HL-60 (cell line): ENCODE measurements around the gene UST.
A peak's percentile ranks its signal among the peaks of the same experiment; 100 is the strongest.

Source experiments
- DNase-seq, 2 experiments: peaks; one replicate each; pipeline ENCODE4 v3.0.0-alpha.2; 2010 to 2020; ENCODE audit warnings: low read depth in 1 of 2, low spot score in 1 of 2
- H3K27ac ChIP-seq: fragments of 250-450 bp; sonication (Bioruptor Pico); replicated peaks from 2 replicates; pipeline ENCODE4 v1.5.1; 2020; ENCODE audit warnings: mild to moderate bottlenecking, moderate library complexity
- H3K27me3 ChIP-seq: fragments of 250-450 bp; sonication (Bioruptor Pico); 2 replicates; pipeline ENCODE4 v1.5.1; 2021; ENCODE audit warnings: mild to moderate bottlenecking, moderate library complexity; ENCODE audit not compliant: insufficient read depth, poor library complexity, severe bottlenecking
- H3K4me3 ChIP-seq: replicated peaks from 2 replicates; pipeline ENCODE4 v1.5.1; 2011; ENCODE audit warnings: mild to moderate bottlenecking, control low read depth, low read length; ENCODE audit not compliant: insufficient read depth
- GABPA ChIP-seq: IDR thresholded peaks from 2 replicates; pipeline ENCODE4 v1.6.1; 2012; ENCODE audit warnings: low read depth
- POLR2AphosphoS5 ChIP-seq: IDR thresholded peaks from 2 replicates; pipeline ENCODE4 v1.6.1; 2012; ENCODE audit warnings: low read depth
- SPI1 ChIP-seq: IDR thresholded peaks from 2 replicates; pipeline ENCODE4 v1.6.1; 2012; ENCODE audit warnings: low read depth, mild to moderate bottlenecking, borderline replicate concordance
- TF ChIP-seq, protein P1 (sequence below): IDR thresholded peaks from one replicate; pipeline ENCODE4 v1.5.1; 2011; ENCODE audit warnings: low read length, control low read depth, inconsistent platforms; ENCODE audit not compliant: insufficient read depth
- TF ChIP-seq, protein P2 (sequence below): IDR thresholded peaks from 2 replicates; pipeline ENCODE4 v1.6.1; 2012; ENCODE audit warnings: low read depth; ENCODE audit not compliant: insufficient replicate concordance

Gene UST

DNA sequence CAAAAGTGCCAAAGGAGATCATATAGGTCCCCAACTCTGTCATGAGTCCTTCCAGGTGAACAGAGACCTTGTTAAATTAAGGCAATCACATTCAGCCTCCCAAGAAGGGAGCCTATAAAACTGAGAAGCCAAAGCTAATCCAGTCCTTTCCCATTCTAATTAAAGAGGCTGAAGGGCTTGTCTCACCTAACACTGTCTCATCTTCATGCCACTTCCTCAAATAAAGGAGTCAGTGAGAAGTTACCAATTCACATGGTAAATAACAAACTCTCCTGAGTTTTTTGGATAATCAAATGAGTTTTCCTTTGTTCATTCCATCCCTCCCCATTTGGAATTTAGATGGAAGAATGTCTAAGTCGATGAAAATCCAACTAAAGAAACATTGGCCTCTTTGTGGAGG lies 242.8 kb downstream of the UST start:
- no peak for TF ChIP-seq GABPA
- TF ChIP-seq, protein P1, sequence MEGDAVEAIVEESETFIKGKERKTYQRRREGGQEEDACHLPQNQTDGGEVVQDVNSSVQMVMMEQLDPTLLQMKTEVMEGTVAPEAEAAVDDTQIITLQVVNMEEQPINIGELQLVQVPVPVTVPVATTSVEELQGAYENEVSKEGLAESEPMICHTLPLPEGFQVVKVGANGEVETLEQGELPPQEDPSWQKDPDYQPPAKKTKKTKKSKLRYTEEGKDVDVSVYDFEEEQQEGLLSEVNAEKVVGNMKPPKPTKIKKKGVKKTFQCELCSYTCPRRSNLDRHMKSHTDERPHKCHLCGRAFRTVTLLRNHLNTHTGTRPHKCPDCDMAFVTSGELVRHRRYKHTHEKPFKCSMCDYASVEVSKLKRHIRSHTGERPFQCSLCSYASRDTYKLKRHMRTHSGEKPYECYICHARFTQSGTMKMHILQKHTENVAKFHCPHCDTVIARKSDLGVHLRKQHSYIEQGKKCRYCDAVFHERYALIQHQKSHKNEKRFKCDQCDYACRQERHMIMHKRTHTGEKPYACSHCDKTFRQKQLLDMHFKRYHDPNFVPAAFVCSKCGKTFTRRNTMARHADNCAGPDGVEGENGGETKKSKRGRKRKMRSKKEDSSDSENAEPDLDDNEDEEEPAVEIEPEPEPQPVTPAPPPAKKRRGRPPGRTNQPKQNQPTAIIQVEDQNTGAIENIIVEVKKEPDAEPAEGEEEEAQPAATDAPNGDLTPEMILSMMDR: no peak
- TF ChIP-seq SPI1: peak; percentile 70; the same call in 1 of the 2 replicates
- no peak for TF ChIP-seq POLR2AphosphoS5
- Histone ChIP-seq H3K27me3 (no peaks in the 10 kb centered on the region), H3K4me3 (no peak overlapping the region), H3K27ac (no peak overlapping the region)
- no peak for DNase-seq

DNA sequence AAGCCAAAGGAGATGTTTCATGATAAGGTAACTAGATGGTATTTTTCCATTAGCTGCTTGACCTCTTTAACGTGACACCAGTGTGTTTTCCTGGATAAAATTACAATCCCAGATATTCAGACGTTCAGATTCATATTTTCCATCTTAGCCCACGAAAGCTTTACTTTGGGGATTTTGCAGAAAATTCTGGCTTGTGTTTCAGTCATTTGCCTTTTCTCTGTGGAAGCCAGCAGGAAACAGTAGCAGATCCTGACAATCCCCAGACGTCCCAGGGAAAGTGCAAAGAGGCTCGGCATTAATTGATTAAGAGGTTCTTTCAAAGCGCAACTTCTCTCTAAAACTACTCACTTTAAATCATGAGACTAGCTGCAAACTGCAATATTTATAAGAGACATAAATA lies 243.6 kb downstream of the UST start:
- Histone ChIP-seq H3K27me3 (no peaks in the 10 kb centered on the region), H3K27ac (no peak overlapping the region), H3K4me3 (no peak overlapping the region)
- DNase-seq: no peak
- TF ChIP-seq, protein P1: no peak
- TF ChIP-seq POLR2AphosphoS5: no peak
- TF ChIP-seq SPI1: no peak
- no peak for TF ChIP-seq GABPA
- TF ChIP-seq, protein P2, sequence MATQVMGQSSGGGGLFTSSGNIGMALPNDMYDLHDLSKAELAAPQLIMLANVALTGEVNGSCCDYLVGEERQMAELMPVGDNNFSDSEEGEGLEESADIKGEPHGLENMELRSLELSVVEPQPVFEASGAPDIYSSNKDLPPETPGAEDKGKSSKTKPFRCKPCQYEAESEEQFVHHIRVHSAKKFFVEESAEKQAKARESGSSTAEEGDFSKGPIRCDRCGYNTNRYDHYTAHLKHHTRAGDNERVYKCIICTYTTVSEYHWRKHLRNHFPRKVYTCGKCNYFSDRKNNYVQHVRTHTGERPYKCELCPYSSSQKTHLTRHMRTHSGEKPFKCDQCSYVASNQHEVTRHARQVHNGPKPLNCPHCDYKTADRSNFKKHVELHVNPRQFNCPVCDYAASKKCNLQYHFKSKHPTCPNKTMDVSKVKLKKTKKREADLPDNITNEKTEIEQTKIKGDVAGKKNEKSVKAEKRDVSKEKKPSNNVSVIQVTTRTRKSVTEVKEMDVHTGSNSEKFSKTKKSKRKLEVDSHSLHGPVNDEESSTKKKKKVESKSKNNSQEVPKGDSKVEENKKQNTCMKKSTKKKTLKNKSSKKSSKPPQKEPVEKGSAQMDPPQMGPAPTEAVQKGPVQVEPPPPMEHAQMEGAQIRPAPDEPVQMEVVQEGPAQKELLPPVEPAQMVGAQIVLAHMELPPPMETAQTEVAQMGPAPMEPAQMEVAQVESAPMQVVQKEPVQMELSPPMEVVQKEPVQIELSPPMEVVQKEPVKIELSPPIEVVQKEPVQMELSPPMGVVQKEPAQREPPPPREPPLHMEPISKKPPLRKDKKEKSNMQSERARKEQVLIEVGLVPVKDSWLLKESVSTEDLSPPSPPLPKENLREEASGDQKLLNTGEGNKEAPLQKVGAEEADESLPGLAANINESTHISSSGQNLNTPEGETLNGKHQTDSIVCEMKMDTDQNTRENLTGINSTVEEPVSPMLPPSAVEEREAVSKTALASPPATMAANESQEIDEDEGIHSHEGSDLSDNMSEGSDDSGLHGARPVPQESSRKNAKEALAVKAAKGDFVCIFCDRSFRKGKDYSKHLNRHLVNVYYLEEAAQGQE: no peak

DNA sequence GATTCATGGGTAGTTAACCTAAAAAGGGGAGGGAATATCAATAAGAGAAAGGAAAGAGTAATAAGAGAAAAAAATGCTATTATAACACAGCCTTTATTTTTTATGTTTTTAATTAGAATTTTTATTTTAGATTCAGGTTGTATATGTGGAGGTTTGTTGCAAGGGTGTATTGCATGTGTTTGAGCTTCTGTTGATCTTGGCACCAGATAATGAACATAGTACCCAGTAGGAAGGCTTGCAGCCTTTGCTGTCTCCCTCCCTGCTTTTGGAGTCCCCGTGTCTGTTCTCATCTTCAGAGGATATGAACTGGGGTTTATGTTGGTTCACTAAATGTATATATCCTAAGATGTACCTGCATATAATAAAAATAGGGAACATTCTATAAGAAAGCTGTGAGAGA lies 250.0 kb downstream of the UST start:
- no peak for DNase-seq
- no peak overlapping the region for H3K27ac ChIP-seq
- H3K27me3 ChIP-seq: no peaks in the 10 kb centered on the region
- no peak overlapping the region for H3K4me3 ChIP-seq
- TF ChIP-seq, protein P1: no peak
- TF ChIP-seq GABPA: no peak
- TF ChIP-seq, protein P2: no peak
- no peak for TF ChIP-seq POLR2AphosphoS5
- TF ChIP-seq SPI1: no peak

DNA sequence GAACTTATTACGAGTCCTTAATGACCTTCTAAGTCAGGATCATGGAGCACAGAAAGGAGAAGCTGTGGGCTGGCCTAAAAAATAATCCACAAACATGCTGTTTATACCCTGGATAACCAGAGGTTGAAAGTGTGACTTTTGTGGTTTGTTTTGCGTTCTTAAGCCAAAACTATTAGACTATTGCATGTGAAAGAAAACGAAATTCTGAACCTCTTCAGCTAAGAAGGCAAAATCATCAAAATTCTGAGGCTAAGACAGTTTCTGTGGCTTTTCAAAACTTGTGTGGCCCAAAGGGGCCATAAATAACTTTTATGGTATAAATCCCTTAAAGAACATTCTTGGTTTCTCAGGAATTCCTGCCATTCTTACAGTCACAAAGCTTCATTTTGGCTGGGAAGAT lies 251.0 kb downstream of the UST start:
- no peak overlapping the region for H3K4me3 ChIP-seq
- no peak for DNase-seq
- no peak overlapping the region for H3K27ac ChIP-seq
- H3K27me3 ChIP-seq: no peaks in the 10 kb centered on the region
- TF ChIP-seq GABPA (no peak), POLR2AphosphoS5 (no peak), SPI1 (no peak)
- TF ChIP-seq, protein P2: no peak
- TF ChIP-seq, protein P1: no peak
